Endothelial cell (in vitro differentiated cells): ENCODE results near the gene RGS17. TPM values are rescaled to one million over a fixed set of nuclear protein-coding genes. Genes with fewer than 3 reads are reported as not detected.
"Not testable (repeated sequence)": the region's sequence is repeated elsewhere in the genome, so short reads cannot be mapped to it uniquely, and the experiment has no call there.

Experiments used
- DNase-seq: peaks from one replicate; pipeline ENCODE4 v3.0.0; 2021; ENCODE audit warnings: low spot score
- H3K27ac Mint-ChIP-seq: one replicate; pipeline ENCODE4 v1.8.0; 2021; ENCODE audit warnings: mixed read lengths, inconsistent platforms; ENCODE audit not compliant: unreplicated experiment
- H3K27me3 Mint-ChIP-seq: one replicate; pipeline ENCODE4 v1.8.0; 2021; ENCODE audit warnings: mild to moderate bottlenecking, moderate library complexity, mixed read lengths, inconsistent platforms; ENCODE audit not compliant: unreplicated experiment
- H3K36me3 Mint-ChIP-seq: one replicate; pipeline ENCODE4 v1.8.0; 2021; ENCODE audit warnings: mild to moderate bottlenecking, low read depth, mixed read lengths, inconsistent platforms; ENCODE audit not compliant: unreplicated experiment
- H3K4me1 Mint-ChIP-seq: one replicate; pipeline ENCODE4 v1.8.0; 2021; ENCODE audit warnings: mild to moderate bottlenecking, mixed read lengths, inconsistent platforms; ENCODE audit not compliant: unreplicated experiment
- H3K4me3 Mint-ChIP-seq: one replicate; pipeline ENCODE4 v1.8.0; 2021; ENCODE audit warnings: mild to moderate bottlenecking, mixed read lengths, inconsistent platforms; ENCODE audit not compliant: unreplicated experiment
- H3K9me3 Mint-ChIP-seq: one replicate; pipeline ENCODE4 v1.8.0; 2021; ENCODE audit warnings: mixed read lengths, inconsistent platforms; ENCODE audit not compliant: unreplicated experiment
- CTCF ChIP-seq: fragments of 200-600 bp; sonication (generic); IDR thresholded peaks from one replicate; pipeline ENCODE4 v1.5.0; 2021; ENCODE audit warnings: antibody characterized with exemption; ENCODE audit not compliant: unreplicated experiment
- total RNA-seq: library from RNA; stranded (reverse); fragmentation: NEBNext Ultra II Directional; extraction: Animal tissue kit (Norgen Biotek cat#: 25700); gene quantifications from one replicate; pipeline ENCODE4 v1.2.1, GENCODE V29; 2021; ENCODE audit not compliant: unreplicated experiment

The RGS17 gene
- total RNA-seq, 1 donor from 2014 or later: 12.0 TPM

GRCh38 chr6:153140299-153140698, 9.2 kb upstream of the RGS17 start:
- no peaks in the 10 kb centered on the region for H3K9me3 Mint-ChIP-seq
- DNase-seq: no peak
- H3K4me1 Mint-ChIP-seq: peaks cover 2% of the 10 kb centered on the region
- no peak for TF ChIP-seq CTCF
- H3K27me3 Mint-ChIP-seq: no peaks in the 10 kb centered on the region
- no peak overlapping the region for H3K27ac Mint-ChIP-seq
- H3K36me3 Mint-ChIP-seq: no peaks in the 10 kb centered on the region
- no peak overlapping the region for H3K4me3 Mint-ChIP-seq

- no peaks in the 10 kb centered on the region for H3K36me3 Mint-ChIP-seq
- no peaks in the 10 kb centered on the region for H3K27me3 Mint-ChIP-seq
- H3K9me3 Mint-ChIP-seq: no peaks in the 10 kb centered on the region
- H3K4me3 Mint-ChIP-seq: no peak overlapping the region
- TF ChIP-seq CTCF: no peak
- no peak for DNase-seq
- H3K4me1 Mint-ChIP-seq: peaks cover 2% of the 10 kb centered on the region
- H3K27ac Mint-ChIP-seq: no peak overlapping the region
Measured at GRCh38 chr6:153138930-153139329, 7.8 kb upstream of the RGS17 start.

DNA sequence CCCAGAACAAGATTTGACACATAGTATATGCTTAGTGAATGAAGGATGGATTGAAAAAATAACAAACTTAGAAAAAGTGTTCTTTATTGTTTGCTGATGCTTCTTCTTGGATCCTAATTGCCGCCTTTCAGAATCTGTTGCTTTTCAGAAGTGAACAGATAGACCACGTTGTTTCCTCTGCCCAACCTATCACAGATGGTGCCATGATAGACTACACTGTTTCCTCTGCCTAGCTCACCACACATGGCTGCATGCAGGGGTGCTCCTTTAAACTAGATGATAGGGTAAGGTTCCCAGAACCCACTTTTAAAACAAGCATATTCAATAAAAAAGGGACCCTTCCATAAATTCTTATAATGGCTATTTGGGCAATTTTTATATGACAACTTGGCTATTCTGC, 4.6 kb upstream of the RGS17 start:
- Mint-ChIP-seq H3K27ac (no peak overlapping the region), H3K4me3 (no peak overlapping the region), H3K9me3 (no peaks in the 10 kb centered on the region), H3K27me3 (peaks cover 10% of the 10 kb centered on the region), H3K36me3 (peaks cover 6% of the 10 kb centered on the region), H3K4me1 (peaks cover 8% of the 10 kb centered on the region)
- no peak for DNase-seq
- TF ChIP-seq CTCF: no peak

- Mint-ChIP-seq H3K4me1 (peaks cover 17% of the 10 kb centered on the region), H3K27me3 (peaks cover 14% of the 10 kb centered on the region)
- DNase-seq: not testable (repeated sequence)
Measured at GRCh38 chr6:153133667-153134066, 2.6 kb upstream of the RGS17 start.

GRCh38 chr6:153130515-153131036, 506 bp downstream of the RGS17 start:
- DNase-seq: peak; percentile 57
- Mint-ChIP-seq H3K27ac (no peak overlapping the region), H3K4me1 (peaks cover 20% of the 10 kb centered on the region), H3K36me3 (peaks cover 10% of the 10 kb centered on the region), H3K9me3 (no peaks in the 10 kb centered on the region), H3K27me3 (peaks cover 14% of the 10 kb centered on the region), H3K4me3 (peak overlapping the region; percentile 97)
- no peak for TF ChIP-seq CTCF

More at GRCh38 chr6:153133667-153134066, 2.6 kb upstream of the RGS17 start:
- not testable (repeated sequence) for H3K27ac Mint-ChIP-seq, H3K36me3 Mint-ChIP-seq, H3K4me3 Mint-ChIP-seq, H3K9me3 Mint-ChIP-seq
